IPS-18c (cell line): ENCODE measurements around the gene SLC15A2.

ENCODE experiments used
- H3K4me3 ChIP-seq: 2 replicates; pipeline ENCODE4 v1.7.0; 2013; ENCODE audit warnings: low read depth, mild to moderate bottlenecking, low read length, moderate library complexity; ENCODE audit not compliant: insufficient read depth
- H3K9me3 ChIP-seq: one replicate; pipeline ENCODE4 v1.6.1; 2013; ENCODE audit warnings: mild to moderate bottlenecking, low read length, moderate library complexity; ENCODE audit not compliant: control insufficient read depth, insufficient read depth

SLC15A2 gene

DNA sequence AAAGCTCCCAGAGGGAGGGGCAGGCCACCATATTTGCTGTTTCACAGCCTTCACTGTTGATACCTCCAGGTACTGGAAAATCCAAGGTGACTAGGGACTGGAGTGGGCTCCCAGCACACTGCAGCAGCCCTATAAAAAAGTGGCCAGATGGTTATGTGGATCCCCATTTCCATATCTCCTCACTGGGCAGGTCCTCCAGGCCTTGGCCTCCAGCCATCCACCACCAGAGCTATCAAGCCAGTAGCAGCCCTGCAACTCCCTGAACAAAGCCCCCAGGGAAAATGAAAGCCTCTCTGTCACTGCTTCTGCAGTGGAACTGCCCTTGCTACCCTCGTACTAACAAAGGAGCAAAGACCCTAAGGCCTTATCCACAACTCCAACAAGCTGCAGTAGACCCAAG is 69.4 kb downstream of the SLC15A2 start:
- Histone ChIP-seq H3K9me3 (peaks cover 2% of the 10 kb centered on the region), H3K4me3 (no peak overlapping the region)

DNA sequence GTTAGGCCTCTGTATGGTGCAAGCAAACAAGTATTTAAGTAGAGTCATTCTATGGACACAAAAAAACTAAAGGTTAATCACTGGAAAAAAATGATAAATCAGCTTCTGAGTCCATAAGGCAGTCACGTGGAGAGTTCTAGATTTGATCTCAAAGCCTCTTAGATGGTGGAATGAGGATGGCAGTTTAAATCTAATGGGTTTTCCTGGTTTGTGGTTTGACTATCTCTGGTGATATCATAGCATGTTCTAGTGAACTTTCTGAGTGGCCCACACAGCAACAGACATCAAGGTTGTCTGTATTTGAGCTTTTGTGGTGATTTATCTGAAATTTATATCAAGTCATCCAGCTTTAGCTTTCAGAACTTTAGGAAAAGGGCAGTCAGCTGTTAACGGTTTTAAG is 75.4 kb downstream of the SLC15A2 start:
- H3K4me3 ChIP-seq, result no peak overlapping the region
- H3K9me3 ChIP-seq, result peaks cover 5% of the 10 kb centered on the region

GRCh38 chr3:121970047-121970446 is 75.8 kb downstream of the SLC15A2 start:
- H3K4me3 ChIP-seq, result no peak overlapping the region
- H3K9me3 ChIP-seq, result peaks cover 7% of the 10 kb centered on the region

GRCh38 chr3:121974601-121975111 is 80.5 kb downstream of the SLC15A2 start:
- H3K9me3 ChIP-seq, result peaks cover 5% of the 10 kb centered on the region
- no peak overlapping the region for H3K4me3 ChIP-seq

DNA sequence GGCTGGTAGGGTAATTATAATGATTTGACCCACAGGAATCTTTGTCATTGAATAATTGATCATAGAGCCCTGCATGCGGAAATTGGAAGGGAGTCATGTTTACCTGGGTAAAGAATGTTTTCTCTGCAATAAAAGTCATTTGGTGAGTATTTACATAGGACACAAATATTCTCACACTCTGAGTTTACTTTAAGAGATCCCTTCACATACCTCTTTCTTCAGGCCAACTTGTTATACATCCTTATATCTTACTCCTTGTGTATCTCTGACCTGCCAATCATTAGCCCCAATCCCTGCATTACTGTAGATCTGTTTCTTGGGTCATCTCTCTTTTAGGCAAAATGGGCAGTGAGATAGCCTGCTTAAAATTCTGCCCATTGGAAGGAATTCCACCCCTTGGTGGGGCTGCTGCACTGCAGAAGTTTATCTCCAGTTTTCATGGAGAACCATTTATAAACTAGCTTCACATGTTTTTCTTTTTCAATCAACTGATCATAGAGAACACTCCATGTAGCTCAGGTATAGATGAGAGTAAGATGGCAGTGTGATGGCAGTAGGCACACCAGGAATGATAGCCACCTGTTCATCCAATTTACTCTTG is 81.6 kb downstream of the SLC15A2 start:
- Histone ChIP-seq H3K9me3 (peaks cover 5% of the 10 kb centered on the region), H3K4me3 (no peak overlapping the region)

DNA sequence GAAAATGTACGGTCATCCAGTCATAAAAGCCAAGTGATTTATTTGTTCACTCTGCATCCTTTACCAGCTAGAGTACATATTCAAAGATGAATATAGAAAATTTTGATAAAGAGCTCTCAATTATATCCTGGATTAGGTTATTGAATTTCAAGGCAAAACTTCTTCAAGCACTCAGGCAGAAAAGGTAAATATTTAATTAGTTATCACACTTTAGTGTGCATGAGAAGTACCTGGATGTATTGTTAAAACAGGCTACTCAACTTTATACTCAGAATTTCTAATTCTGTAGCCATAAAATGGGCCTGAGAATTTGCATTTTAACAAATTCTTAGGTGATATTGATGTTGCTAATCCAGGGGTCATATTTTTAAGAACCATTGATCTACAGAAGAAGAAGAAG is 82.5 kb downstream of the SLC15A2 start:
- H3K9me3 ChIP-seq, result peaks cover 5% of the 10 kb centered on the region
- H3K4me3 ChIP-seq, result no peak overlapping the region

- H3K9me3 ChIP-seq, result peaks cover 5% of the 10 kb centered on the region
- H3K4me3 ChIP-seq, result no peak overlapping the region
These were observed 85.0 kb downstream of the SLC15A2 start for GRCh38 chr3:121979246-121979645.

DNA sequence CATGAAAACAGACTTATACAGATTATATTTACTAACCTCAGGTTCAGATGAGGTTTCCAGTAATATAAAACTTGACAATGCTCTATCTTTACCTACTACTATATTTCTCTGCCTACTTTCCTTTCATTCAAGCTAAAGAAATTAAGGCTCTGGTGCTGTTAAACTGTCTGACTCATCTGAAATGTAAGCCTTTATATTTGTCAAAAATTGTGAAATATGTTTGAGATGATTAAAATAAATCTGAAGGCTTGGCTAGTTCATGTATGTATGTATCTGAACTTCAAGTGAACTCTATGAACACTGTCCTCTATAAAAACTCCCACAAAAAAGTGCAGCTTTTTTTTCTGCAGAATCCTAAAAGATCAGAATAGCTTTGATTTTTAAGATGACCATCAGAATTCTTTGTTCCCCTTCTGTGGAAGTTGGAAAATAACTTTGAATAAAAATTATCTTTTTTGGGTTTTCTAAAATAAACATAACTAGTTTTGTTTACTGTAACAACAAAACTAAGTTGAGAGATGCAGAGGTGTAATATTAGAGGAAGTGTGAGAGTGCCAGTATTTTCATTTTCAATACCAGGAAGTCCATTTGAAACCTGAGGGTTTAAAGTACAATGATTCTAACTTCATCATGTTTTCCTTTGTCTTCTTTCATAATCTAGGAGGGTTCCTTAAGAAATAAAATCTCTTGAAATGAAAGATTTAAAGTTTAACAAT is 85.7 kb downstream of the SLC15A2 start:
- no peaks in the 10 kb centered on the region for H3K9me3 ChIP-seq
- H3K4me3 ChIP-seq, result no peak overlapping the region

DNA sequence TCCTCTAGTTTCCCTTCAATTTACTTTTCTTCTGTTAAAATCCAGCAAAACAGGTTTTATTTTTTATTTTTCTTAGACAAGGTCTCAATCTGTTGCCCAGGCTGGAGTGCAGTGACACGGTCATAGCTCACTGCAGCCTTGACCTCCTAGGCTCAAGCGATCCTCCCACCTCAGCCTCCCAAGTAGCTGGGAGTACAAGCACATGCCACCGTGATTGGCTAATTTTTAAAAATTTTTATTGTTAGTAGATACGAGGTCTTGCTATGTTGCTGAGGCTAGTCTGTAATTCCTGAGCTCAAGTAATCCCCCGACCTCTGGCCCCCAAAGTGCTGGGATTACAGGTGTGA is 86.2 kb downstream of the SLC15A2 start:
- Histone ChIP-seq H3K9me3 (no peaks in the 10 kb centered on the region), H3K4me3 (no peak overlapping the region)

DNA sequence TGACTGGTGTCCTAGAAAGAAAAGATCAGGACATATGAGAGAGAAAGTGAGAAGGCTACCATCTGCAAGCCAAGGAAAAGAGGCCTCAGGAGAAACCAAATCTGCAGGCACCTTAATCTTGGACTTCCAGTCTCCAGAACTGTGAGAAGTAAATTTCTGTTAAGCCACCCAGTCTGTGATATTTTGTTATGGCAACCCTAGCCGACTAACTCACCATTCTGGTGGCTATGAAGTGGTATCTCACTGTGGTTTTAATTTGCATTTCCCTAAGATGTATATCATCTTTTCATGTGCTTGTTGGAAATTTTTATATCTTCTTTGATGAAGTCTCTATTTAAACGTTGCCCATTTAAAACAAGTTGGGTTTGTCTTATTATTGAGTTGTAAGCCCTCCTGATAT is 87.3 kb downstream of the SLC15A2 start:
- Histone ChIP-seq H3K9me3 (no peaks in the 10 kb centered on the region), H3K4me3 (no peak overlapping the region)

GRCh38 chr3:121985846-121986245 is 91.6 kb downstream of the SLC15A2 start:
- Histone ChIP-seq H3K4me3 (no peak overlapping the region), H3K9me3 (no peaks in the 10 kb centered on the region)

DNA sequence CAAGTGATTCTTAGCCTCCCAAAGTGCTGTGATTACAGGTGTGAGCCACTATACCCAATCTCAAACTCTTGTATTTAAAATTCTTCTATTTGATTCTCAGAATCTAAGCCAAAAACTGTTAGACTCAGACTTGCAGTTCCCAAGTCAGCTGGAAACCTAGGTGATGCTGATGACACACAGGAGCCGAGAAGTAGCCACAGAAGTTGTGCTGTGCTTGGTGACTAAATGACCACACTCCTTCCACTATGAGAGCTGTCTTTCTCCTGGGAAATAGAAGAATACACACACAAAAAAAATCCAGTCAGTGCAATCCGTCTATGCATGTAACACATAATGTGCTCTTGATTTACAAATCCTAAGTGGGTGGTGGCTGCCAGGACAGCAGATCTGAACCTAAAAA is 93.9 kb downstream of the SLC15A2 start:
- Histone ChIP-seq H3K4me3 (no peak overlapping the region), H3K9me3 (no peaks in the 10 kb centered on the region)

DNA sequence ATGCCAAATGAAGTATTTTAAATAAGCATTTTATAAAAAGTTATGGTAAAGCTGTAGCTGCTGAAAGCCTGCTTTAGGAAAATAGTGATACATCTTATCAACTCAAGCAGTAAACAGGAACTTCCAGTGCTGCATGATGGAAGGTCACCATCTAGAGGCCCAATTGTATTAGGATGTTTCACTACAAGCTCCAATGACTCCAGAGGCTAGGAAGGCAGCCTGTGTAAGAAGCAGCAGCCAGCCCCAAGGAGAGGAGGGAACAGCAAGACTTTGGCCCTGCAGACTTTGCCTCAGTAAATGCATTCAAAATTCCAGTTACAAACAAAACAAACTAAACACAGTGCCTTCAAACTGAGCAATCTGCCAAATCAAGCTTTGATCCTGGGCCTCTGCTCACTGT is 95.7 kb downstream of the SLC15A2 start:
- Histone ChIP-seq H3K9me3 (no peaks in the 10 kb centered on the region), H3K4me3 (no peak overlapping the region)

DNA sequence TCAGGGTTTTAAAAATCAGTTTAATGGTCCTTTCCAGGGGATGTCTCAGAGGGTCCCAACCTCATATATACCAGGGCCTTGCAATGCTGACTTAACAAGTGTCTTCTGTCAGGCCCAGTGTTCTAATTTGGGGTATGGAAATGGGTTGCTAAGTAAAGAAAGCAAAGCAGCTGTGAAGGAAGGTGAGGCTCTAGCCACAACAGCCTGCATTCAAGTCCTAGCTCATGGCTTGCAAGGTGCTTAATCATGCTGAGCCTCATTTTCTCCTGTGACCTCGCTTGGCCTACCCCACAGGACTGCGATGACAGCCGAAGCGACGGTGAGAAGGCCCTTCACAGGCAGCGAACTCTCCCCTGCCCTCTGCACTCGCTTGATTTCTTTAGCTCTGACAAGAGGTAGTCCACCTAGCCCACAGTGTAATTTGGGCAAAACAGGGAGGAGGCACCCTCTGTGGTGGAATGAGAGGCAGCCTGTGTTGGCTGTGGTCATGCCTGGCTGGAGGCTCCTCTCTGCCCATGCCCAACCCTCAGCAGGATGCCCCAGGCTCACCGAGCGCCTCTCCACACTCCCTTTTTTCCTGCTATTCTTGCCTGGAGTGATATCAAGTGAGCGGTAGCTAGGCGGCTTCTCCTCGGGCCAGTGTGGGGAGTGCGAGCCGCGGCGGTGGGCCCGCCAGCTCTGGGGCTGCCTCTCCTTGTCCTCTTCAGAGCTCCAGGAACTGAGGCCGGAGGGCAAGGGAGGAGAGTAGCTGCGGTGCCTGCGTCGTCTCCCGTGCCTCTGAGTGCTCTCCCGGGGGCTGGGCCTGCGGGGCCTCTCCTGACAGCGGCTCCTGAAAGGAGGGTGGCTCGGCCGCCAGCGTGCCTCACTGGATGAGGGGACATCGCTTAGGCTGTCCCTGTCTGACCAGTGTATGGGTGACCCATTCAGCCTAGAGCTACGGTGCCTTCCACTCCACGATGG is 98.7 kb downstream of the SLC15A2 start:
- Histone ChIP-seq H3K4me3 (no peak overlapping the region), H3K9me3 (no peaks in the 10 kb centered on the region)
